ENCODE results near the gene NACAD.

The NACAD gene

GRCh38 chr7:45088821-45089340 lies at the start of gene NACAD (continued):
- peak; percentile 69 for TF ChIP-seq ZBTB26 (tag by site-specific recombination; optimal IDR thresholded peaks at IDR 0.05)
- no peak for TF ChIP-seq ZBTB1 (tag by site-specific recombination; IDR thresholded peaks at IDR 0.05)
- TF ChIP-seq ZNF623 (tag by site-specific recombination; IDR thresholded peaks at IDR 0.05): no peak
- TF ChIP-seq ZNF707 (tag by site-specific recombination; IDR thresholded peaks at IDR 0.05): no peak
- TF ChIP-seq YY1 (tag by site-specific recombination; IDR thresholded peaks at IDR 0.05): no peak
- TF ChIP-seq ZIC2 (tag by site-specific recombination; IDR thresholded peaks at IDR 0.05): no peak
- TF ChIP-seq ZSCAN23 (tag by site-specific recombination; IDR thresholded peaks at IDR 0.05): no peak
- TF ChIP-seq GLIS2 (tag by site-specific recombination; IDR thresholded peaks at IDR 0.05): peak; percentile 72
- TF ChIP-seq KLF9 (tag by site-specific recombination; IDR thresholded peaks at IDR 0.05; ENCODE audit: low read depth): 0 out of 2 replicates have a peak, but pooled peaks have one; percentile 38
- TF ChIP-seq ZNF837 (tag by site-specific recombination; IDR thresholded peaks at IDR 0.05): no peak
- no peak for TF ChIP-seq KLF8 (tag by site-specific recombination; IDR thresholded peaks at IDR 0.05)
- no peak for TF ChIP-seq MEIS1 (CRISPR knock-in tag; IDR thresholded peaks at IDR 0.05; ENCODE audit: borderline replicate concordance)
- no peak for TF ChIP-seq TSHZ1 (tag by site-specific recombination; IDR thresholded peaks at IDR 0.05; ENCODE audit: borderline replicate concordance)
- TF ChIP-seq GFI1B (tag by site-specific recombination; IDR thresholded peaks at IDR 0.05): no peak
- TF ChIP-seq ZNF341 (tag by site-specific recombination; IDR thresholded peaks at IDR 0.05; ENCODE audit: low read depth): peak; percentile 66
- no peak for TF ChIP-seq ZFP37 (tag by site-specific recombination; IDR thresholded peaks at IDR 0.05)
- no peak for TF ChIP-seq ZNF324 (tag by site-specific recombination; IDR thresholded peaks at IDR 0.05)
- TF ChIP-seq ZNF621 (tag by site-specific recombination; IDR thresholded peaks at IDR 0.05): no peak

- no peaks in the 10 kb centered on the region for H3K36me3 ChIP-seq (ENCODE audit: control insufficient read depth in 2 of 2, insufficient read depth in 1 of 2, low read length in 2 of 2)
- H3K4me1 ChIP-seq (ENCODE audit: control insufficient read depth, insufficient read depth, low read length): no peaks in the 10 kb centered on the region
- no peak overlapping the region for H3K27ac ChIP-seq (ENCODE audit: extremely low read depth, low read depth, low read length)
- POLR2A ChIA-PET: interaction anchor here (0.8 to 1.3 kb wide), 7 partner anchors 25 to 563 kb away, joined by 3 to 13 read pairs (median 3); partner anchors contain the start of genes DDX56, H2AZ2 and TBRG4
- no peak overlapping the region for H3K4me3 ChIP-seq (ENCODE audit: low read depth, low read length)
- CTCF ChIA-PET: interaction anchor here (0.5 to 6.1 kb wide), 37 partner anchors 9 to 896 kb away, joined by 3 to 159 read pairs (median 4); no protein-coding TSS in a partner anchor
- H3K9me3 ChIP-seq (ENCODE audit: control insufficient read depth, insufficient read depth, low read depth, low read length): no peaks in the 10 kb centered on the region
- no peak for TF ChIP-seq ZNF707 (tag by site-specific recombination; IDR thresholded peaks at IDR 0.05)
- TF ChIP-seq ZNF623 (tag by site-specific recombination; IDR thresholded peaks at IDR 0.05): no peak
- no peak for TF ChIP-seq HOXD13 (CRISPR knock-in tag; IDR thresholded peaks at IDR 0.05; ENCODE audit: borderline replicate concordance)
- no peak for TF ChIP-seq AEBP2 (tag by site-specific recombination; IDR thresholded peaks at IDR 0.05; ENCODE audit: borderline replicate concordance)
- no peak for TF ChIP-seq ZNF214 (tag by site-specific recombination; IDR thresholded peaks at IDR 0.05; ENCODE audit: borderline replicate concordance)
- TF ChIP-seq ZBTB6 (tag by site-specific recombination; IDR thresholded peaks at IDR 0.05): 0 out of 2 replicates have a peak, but pooled peaks have one; percentile 22
- no peak for TF ChIP-seq KLF1 (tag by site-specific recombination; IDR thresholded peaks at IDR 0.05)
- TF ChIP-seq IKZF3 (tag by site-specific recombination; IDR thresholded peaks at IDR 0.05): no peak
- no peak for TF ChIP-seq ZNF274 (IDR thresholded peaks at IDR 0.05; ENCODE audit: low read length)
- TF ChIP-seq ZNF274 (tag by site-specific recombination; IDR thresholded peaks at IDR 0.05; ENCODE audit: borderline replicate concordance): no peak
- no peak for TF ChIP-seq MEIS1 (CRISPR knock-in tag; IDR thresholded peaks at IDR 0.05; ENCODE audit: borderline replicate concordance)
- TF ChIP-seq ZNF121 (tag by site-specific recombination; IDR thresholded peaks at IDR 0.05): no peak
Observed at GRCh38 chr7:45136106-45137060, 47.6 kb upstream of the NACAD start.

All from HEK293 (cell line).